Osteoblast (primary cell): ENCODE measurements around the gene LGSN. TPM values are rescaled to one million over a fixed set of nuclear protein-coding genes. Genes with fewer than 3 reads are reported as not detected.

Experiments
- DNase-seq: peaks from one replicate; pipeline ENCODE4 v3.0.0; 2011; ENCODE audit warnings: low spot score, mixed read lengths; ENCODE audit not compliant: insufficient read length; ENCODE audit errors: missing footprints
- H2AFZ ChIP-seq: 2 replicates; pipeline ENCODE4 v1.6.0; 2011; ENCODE audit warnings: mild to moderate bottlenecking, low read length
- H3K27ac ChIP-seq: 2 replicates; pipeline ENCODE4 v1.5.1; 2011; ENCODE audit warnings: mild to moderate bottlenecking, low read depth, low read length, moderate library complexity
- H3K27me3 ChIP-seq: 2 replicates; pipeline ENCODE4 v1.6.0; 2012; ENCODE audit warnings: mild to moderate bottlenecking, control low read depth, inconsistent platforms, low read length, moderate library complexity; ENCODE audit not compliant: insufficient read depth
- H3K36me3 ChIP-seq: 2 replicates; pipeline ENCODE4 v1.5.1; 2011; ENCODE audit warnings: mild to moderate bottlenecking, low read length, control low read depth, moderate library complexity; ENCODE audit not compliant: insufficient read depth
- H3K4me1 ChIP-seq: 2 replicates; pipeline ENCODE4 v1.5.1; 2011; ENCODE audit warnings: mild to moderate bottlenecking, low read length, control low read depth, moderate library complexity; ENCODE audit not compliant: insufficient read depth
- H3K4me2 ChIP-seq: 2 replicates; pipeline ENCODE4 v1.6.0; 2011; ENCODE audit warnings: mild to moderate bottlenecking, low read length; ENCODE audit not compliant: insufficient read depth
- H3K4me3 ChIP-seq: fragments of 200-600 bp; sonication (generic); 3 replicates; pipeline ENCODE4 v1.5.1; 2012; ENCODE audit warnings: mild to moderate bottlenecking, low read length, inconsistent platforms; ENCODE audit not compliant: insufficient read depth
- H3K79me2 ChIP-seq: 2 replicates; pipeline ENCODE4 v1.6.0; 2012; ENCODE audit warnings: mild to moderate bottlenecking, low read length, control low read depth, inconsistent platforms; ENCODE audit not compliant: insufficient read depth
- H3K9me3 ChIP-seq: 2 replicates; pipeline ENCODE4 v1.5.1; 2011; ENCODE audit warnings: low read depth, low read length, control low read depth
- H4K20me1 ChIP-seq: 2 replicates; pipeline ENCODE4 v1.6.0; 2012; ENCODE audit warnings: mild to moderate bottlenecking, low read length, control low read depth; ENCODE audit not compliant: insufficient read depth
- total RNA-seq: library from RNA; depleted of rRNA; stranded (reverse); fragments of >200 nt; gene quantifications from 2 replicates; pipeline ENCODE4 v1.2.3, GENCODE V29; 2012
- TF ChIP-seq, protein P1 (sequence below): IDR thresholded peaks from 2 replicates; pipeline ENCODE4 v1.5.1; 2011; ENCODE audit warnings: mild to moderate bottlenecking, low read depth, low read length, moderate library complexity; ENCODE audit errors: extremely low read depth

LGSN gene
- total RNA-seq, 1 donor = not detected

DNA sequence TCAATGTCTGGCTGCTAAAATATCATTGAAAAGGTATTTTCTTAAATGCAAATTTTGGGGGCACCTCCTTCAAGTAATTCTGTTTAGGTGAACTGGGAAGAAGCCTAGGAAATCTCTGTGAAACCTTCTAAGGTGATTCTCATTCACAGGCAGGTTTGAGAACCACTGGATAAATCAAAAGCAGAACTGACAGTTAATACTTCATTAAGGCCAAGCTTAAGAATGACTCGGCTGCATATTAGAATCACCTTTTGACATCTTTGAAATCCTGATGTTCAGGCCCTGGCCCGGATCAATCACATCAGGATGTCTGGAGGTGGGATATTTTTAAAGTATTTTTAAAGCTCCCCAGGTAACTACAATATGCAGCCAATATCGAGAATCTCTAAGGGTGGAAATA lies 58.0 kb downstream of the LGSN start:
- no peaks in the 10 kb centered on the region for H3K27me3 ChIP-seq
- H3K4me2 ChIP-seq = no peak overlapping the region
- no peak overlapping the region for H2AFZ ChIP-seq
- H3K4me3 ChIP-seq = no peak overlapping the region
- TF ChIP-seq, protein P1, sequence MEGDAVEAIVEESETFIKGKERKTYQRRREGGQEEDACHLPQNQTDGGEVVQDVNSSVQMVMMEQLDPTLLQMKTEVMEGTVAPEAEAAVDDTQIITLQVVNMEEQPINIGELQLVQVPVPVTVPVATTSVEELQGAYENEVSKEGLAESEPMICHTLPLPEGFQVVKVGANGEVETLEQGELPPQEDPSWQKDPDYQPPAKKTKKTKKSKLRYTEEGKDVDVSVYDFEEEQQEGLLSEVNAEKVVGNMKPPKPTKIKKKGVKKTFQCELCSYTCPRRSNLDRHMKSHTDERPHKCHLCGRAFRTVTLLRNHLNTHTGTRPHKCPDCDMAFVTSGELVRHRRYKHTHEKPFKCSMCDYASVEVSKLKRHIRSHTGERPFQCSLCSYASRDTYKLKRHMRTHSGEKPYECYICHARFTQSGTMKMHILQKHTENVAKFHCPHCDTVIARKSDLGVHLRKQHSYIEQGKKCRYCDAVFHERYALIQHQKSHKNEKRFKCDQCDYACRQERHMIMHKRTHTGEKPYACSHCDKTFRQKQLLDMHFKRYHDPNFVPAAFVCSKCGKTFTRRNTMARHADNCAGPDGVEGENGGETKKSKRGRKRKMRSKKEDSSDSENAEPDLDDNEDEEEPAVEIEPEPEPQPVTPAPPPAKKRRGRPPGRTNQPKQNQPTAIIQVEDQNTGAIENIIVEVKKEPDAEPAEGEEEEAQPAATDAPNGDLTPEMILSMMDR = no peak
- no peaks in the 10 kb centered on the region for H4K20me1 ChIP-seq
- H3K4me1 ChIP-seq = no peaks in the 10 kb centered on the region
- DNase-seq = no peak
- no peaks in the 10 kb centered on the region for H3K9me3 ChIP-seq
- H3K36me3 ChIP-seq = no peaks in the 10 kb centered on the region
- no peak overlapping the region for H3K27ac ChIP-seq
- no peaks in the 10 kb centered on the region for H3K79me2 ChIP-seq

DNA sequence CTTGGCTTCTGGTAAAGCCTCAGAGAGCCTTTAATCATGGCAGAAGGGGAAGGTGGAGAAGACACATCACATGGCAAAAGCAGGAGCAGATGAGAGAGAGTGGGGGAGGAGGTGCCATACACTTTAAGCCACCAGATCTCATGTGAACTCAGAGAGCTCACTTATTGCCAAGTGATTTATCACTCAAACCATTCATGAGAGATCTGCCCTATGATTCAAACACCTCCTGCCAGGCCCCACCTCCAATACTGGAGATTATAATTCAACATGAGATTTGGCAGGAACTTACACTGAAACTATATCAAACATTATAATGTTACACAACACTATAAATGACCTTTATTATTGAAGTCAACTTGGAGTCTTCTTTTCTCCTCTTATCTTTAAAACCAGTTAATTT lies 60.6 kb downstream of the LGSN start:
- Histone ChIP-seq H3K4me3 (no peak overlapping the region), H2AFZ (no peak overlapping the region), H3K4me2 (no peak overlapping the region), H3K27ac (no peak overlapping the region), H3K4me1 (no peaks in the 10 kb centered on the region), H3K9me3 (no peaks in the 10 kb centered on the region), H3K36me3 (no peaks in the 10 kb centered on the region), H3K27me3 (no peaks in the 10 kb centered on the region), H4K20me1 (no peaks in the 10 kb centered on the region), H3K79me2 (no peaks in the 10 kb centered on the region)
- TF ChIP-seq, protein P1 = no peak
- DNase-seq = no peak

DNA sequence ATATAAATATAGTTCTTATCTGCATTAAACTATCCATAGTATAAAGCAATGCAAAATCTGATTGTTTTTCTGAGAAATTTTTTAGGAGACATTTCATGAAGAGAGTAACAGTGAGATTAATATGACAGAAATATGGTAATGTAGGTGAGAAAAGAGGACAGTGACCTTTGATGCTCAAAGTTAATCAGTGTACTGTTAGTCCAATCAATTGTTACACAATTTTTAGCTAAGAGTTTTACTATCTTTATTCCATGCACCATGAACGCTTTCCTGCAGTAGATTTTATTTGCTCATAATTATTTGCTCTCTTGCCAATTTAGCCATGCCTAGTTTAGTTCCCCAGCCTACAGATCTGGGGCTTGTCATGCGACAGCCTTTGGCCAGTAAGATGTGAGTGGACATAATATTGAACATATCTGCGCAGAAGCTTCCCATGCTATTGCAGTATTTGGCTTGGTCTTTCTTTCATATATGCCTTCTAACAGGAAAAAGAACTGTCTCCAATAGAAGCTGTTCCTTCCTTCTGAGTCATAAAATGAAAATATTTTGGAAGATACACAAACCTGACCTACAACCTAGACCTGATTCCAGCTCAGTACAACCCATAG lies 69.8 kb downstream of the LGSN start:
- H2AFZ ChIP-seq = no peak overlapping the region

DNA sequence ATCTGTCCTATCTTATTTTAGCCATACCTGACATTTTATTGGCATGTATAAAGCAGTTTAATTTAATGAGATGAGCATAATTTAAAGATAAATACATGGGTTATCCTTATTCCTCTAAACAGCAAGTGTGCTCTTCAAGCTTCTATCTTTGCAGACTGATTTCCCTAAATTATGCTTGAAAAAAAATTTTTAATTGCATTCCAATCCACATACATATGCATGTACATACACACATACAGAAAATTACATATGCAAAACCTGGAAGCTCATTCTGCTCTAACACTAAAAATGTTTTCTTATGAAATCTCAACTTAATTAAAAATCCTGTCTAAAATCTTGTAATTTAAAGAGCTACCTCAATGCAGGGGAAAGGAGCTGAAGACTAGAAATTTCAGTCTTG lies 73.2 kb downstream of the LGSN start:
- H3K36me3 ChIP-seq = no peaks in the 10 kb centered on the region
- no peaks in the 10 kb centered on the region for H4K20me1 ChIP-seq
- H3K27me3 ChIP-seq = no peaks in the 10 kb centered on the region
- DNase-seq = no peak
- H3K79me2 ChIP-seq = no peaks in the 10 kb centered on the region
- no peaks in the 10 kb centered on the region for H3K4me1 ChIP-seq
- H2AFZ ChIP-seq = no peak overlapping the region
- no peaks in the 10 kb centered on the region for H3K9me3 ChIP-seq
- no peak overlapping the region for H3K4me3 ChIP-seq
- TF ChIP-seq, protein P1 = no peak
- no peak overlapping the region for H3K27ac ChIP-seq
- H3K4me2 ChIP-seq = no peak overlapping the region

More for the DNA sequence above, 69.8 kb downstream of the LGSN start:
- no peak for DNase-seq
- Histone ChIP-seq H3K9me3 (no peaks in the 10 kb centered on the region), H3K4me3 (no peak overlapping the region), H3K27me3 (no peaks in the 10 kb centered on the region), H3K4me1 (no peaks in the 10 kb centered on the region), H3K79me2 (no peaks in the 10 kb centered on the region), H3K27ac (no peak overlapping the region), H3K36me3 (no peaks in the 10 kb centered on the region), H3K4me2 (no peak overlapping the region), H4K20me1 (no peaks in the 10 kb centered on the region)
- TF ChIP-seq, protein P1 = no peak
